HepG2 (cell line): ENCODE measurements around the gene PARD3. TPM values are rescaled to one million over a fixed set of nuclear protein-coding genes. Genes with fewer than 3 reads are reported as not detected.
"Not testable (repeated sequence)": the region's sequence is repeated elsewhere in the genome, so short reads cannot be mapped to it uniquely, and the experiment has no call there.

Experiments
- ATAC-seq: fragments of 200-7000 bp; cut with Tn5 transposase; 3 replicates; pipeline ENCODE4 v1.9.1; 2020; ENCODE audit warnings: mild to moderate bottlenecking, moderate library complexity
- BruUV-seq: library from RNA; stranded (reverse); fragments of 400-500 nt; replicated peaks from 2 replicates; lab custom pipeline; 2021; lab: Mats Ljungman, UMichigan
- CTCF ChIA-PET: fragments of 300-600 bp; formaldehyde crosslinking; extraction: SDS; loops from one replicate; lab custom pipeline; 2021; ENCODE audit warnings: low total read pairs, inconsistent platforms, low intra/inter-chr PET ratio; lab: Yijun Ruan, JAX
- POLR2A ChIA-PET: fragments of 350-600 bp; sonication (Branson Sonifier 250); formaldehyde crosslinking; loops from one replicate; lab custom pipeline; 2020; ENCODE audit warnings: antibody characterized with exemption, inconsistent platforms; lab: Yijun Ruan, JAX
- DNase-seq: peaks from one replicate; pipeline ENCODE4 v3.0.0-alpha.2; 2015; ENCODE audit warnings: low spot score
- FAIRE-seq: peaks from 3 replicates; lab custom pipeline; 2011; peaks lifted over from hg19 to GRCh38; lab: Jason Lieb, UNC
- H2AFZ ChIP-seq: one replicate; pipeline ENCODE4 v1.6.1; 2011; ENCODE audit warnings: low read length, inconsistent platforms
- H3K27ac ChIP-seq: fragments of 300-600 bp; 3 replicates; pipeline ENCODE4 v1.8.0; 2011; ENCODE audit warnings: mixed run types, mild to moderate bottlenecking, mixed read lengths, low read length, inconsistent platforms; ENCODE audit not compliant: insufficient read depth; ENCODE audit errors: extremely low read length
- H3K27me3 ChIP-seq, 2 experiments: fragments of 200-600 bp in 1 of 2; 2 replicates in 1 of 2; 3 replicates in 1 of 2; pipeline versions ENCODE4 v1.6.0 to v1.8.0; 2011; ENCODE audit warnings: low read length in 2 of 2, mild to moderate bottlenecking in 2 of 2, moderate library complexity in 2 of 2, inconsistent platforms in 1 of 2; ENCODE audit not compliant: insufficient read depth in 2 of 2, control insufficient read depth in 1 of 2
- H3K36me3 ChIP-seq, 2 experiments: fragments of 200-600 bp in 1 of 2; replicated peaks in 1 of 2; 2 replicates in 1 of 2; 3 replicates in 1 of 2; pipeline versions ENCODE4 v1.5.1 to v1.8.0; 2011; ENCODE audit warnings: low read length in 2 of 2, inconsistent platforms in 1 of 2; ENCODE audit not compliant: insufficient read depth in 2 of 2, control insufficient read depth in 1 of 2
- H3K4me1 ChIP-seq: 2 replicates; pipeline ENCODE4 v1.5.1; 2012; ENCODE audit warnings: low read length, inconsistent platforms; ENCODE audit not compliant: insufficient read depth
- H3K4me2 ChIP-seq: 2 replicates; pipeline ENCODE4 v1.6.0; 2011; ENCODE audit warnings: low read depth, low read length, inconsistent platforms
- H3K4me3 ChIP-seq, 3 experiments: fragments of 200-600 bp in 1 of 3; sonication (generic), shearing (Covaris generic) in 1 of 3; replicated peaks in 1 of 3; 2 replicates each; pipeline ENCODE4 v1.5.1; 2011 to 2016; ENCODE audit warnings: low read length in 3 of 3, inconsistent platforms in 2 of 3, low read depth in 2 of 3, mild to moderate bottlenecking in 2 of 3, control low read depth in 1 of 3, mixed read lengths in 1 of 3; ENCODE audit not compliant: insufficient read depth in 1 of 3
- H3K79me2 ChIP-seq: one replicate; pipeline ENCODE4 v1.6.1; 2011; ENCODE audit warnings: low read length, inconsistent platforms; ENCODE audit not compliant: insufficient read depth
- H3K9ac ChIP-seq: 2 replicates; pipeline ENCODE4 v1.6.0; 2011; ENCODE audit warnings: mild to moderate bottlenecking, low read depth, low read length, inconsistent platforms; ENCODE audit not compliant: insufficient read depth
- H3K9me3 ChIP-seq: 2 replicates; pipeline ENCODE4 v1.5.1; 2012; ENCODE audit warnings: mild to moderate bottlenecking, low read length
- H4K20me1 ChIP-seq: 2 replicates; pipeline ENCODE4 v1.6.0; 2011; ENCODE audit warnings: inconsistent platforms, mild to moderate bottlenecking, low read length, moderate library complexity; ENCODE audit not compliant: insufficient read depth
- ZNF552 ChIP-seq: sonication (generic); formaldehyde crosslinking; IDR thresholded peaks from 2 replicates; pipeline ENCODE4 v1.9.0; 2022; ENCODE audit warnings: missing genetic modification reagents, mild to moderate bottlenecking, borderline replicate concordance
- WGBS: methylation state at CpG from one replicate; pipeline ENCODE4 v1.1.6; 2017; ENCODE audit warnings: low lambda C conversion rate; 5-methylcytosine and 5-hydroxymethylcytosine counted together
- in situ Hi-C: cut with HindIII; loops from 2 replicates; pipeline ENCODE4 v1.10.0; 2017; ENCODE audit warnings: low pct_unique_long_range_greater_than_20kb; ENCODE audit not compliant: extremely low pct_ligation_motif_present
- intact Hi-C: fragments of 100-400 bp; cut with micrococcal nuclease; formaldehyde crosslinking; loops from one replicate; pipeline ENCODE4 v1.10.0; 2022; ENCODE audit not compliant: unreplicated experiment
- polyA plus RNA-seq, 8 experiments: library from polyadenylated mRNA; depleted of rRNA in 3 of 8; stranded (reverse) in 7 of 8; unstranded in 1 of 8; fragments of >200 nt; fragmentation: Illumina TruSeq in 4 of 8; extraction: Trizol in 4 of 8; gene quantifications; 2 replicates each; pipeline versions ENCODE4 v1.2.1 to v1.2.3, GENCODE V29; 2011 to 2016; ENCODE audit warnings: low read depth in 4 of 8, missing spikeins in 1 of 8, mixed read lengths in 1 of 8; ENCODE audit not compliant: insufficient read depth in 1 of 8
- total RNA-seq, 5 experiments: library from RNA; depleted of rRNA; stranded (reverse); fragments of >200 nt; fragmentation: Illumina TruSeq; extraction: Trizol; gene quantifications; 2 replicates each; pipeline ENCODE4 v1.2.3, GENCODE V29; 2016; ENCODE audit warnings: low read depth in 1 of 5
- TF ChIP-seq, protein P1 (sequence below): IDR thresholded peaks from 2 replicates; pipeline ENCODE4 v1.4.0; 2020; ENCODE audit warnings: mild to moderate bottlenecking, missing genetic modification reagents

Gene PARD3
- total and polyA plus RNA-seq, 2 of the 13 experiments (the other 11 are each of a cell fraction or from before 2014, with no cell fraction given), result 40.9 to 60.0 TPM

DNA sequence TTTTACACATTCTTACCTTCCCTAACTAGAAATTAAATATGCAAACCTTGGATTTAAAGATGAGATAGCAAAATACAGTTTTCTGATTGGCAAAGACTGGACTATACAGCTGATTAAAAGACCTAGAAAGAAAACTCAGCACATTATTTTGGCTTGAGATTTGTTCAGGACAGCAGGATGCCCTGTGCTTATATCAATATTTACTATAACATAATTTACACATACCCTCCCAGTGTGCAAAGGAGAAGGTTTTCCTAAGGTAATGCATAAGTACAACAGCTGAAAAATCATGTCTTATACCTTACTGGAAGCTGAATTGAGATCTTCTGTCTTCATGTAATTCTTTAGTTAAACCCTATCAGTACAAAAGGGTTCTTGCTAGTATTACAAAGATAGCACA, 458.6 kb downstream of the PARD3 start:
- intact Hi-C loops (no loop called here), in situ Hi-C loops (no loop called here)
- FAIRE-seq (no peak), ATAC-seq (no peak), DNase-seq (no peak)
- H3K9me3 ChIP-seq, result no peaks in the 10 kb centered on the region
- no TSS peak for BruUV-seq
- ChIA-PET CTCF (no interaction called here), POLR2A (no interaction called here)
- no peak overlapping the region for H2AFZ ChIP-seq
- H3K27me3 ChIP-seq, result no peaks in the 10 kb centered on the region
- no peak overlapping the region for H3K27ac ChIP-seq
- TF ChIP-seq, protein P1, sequence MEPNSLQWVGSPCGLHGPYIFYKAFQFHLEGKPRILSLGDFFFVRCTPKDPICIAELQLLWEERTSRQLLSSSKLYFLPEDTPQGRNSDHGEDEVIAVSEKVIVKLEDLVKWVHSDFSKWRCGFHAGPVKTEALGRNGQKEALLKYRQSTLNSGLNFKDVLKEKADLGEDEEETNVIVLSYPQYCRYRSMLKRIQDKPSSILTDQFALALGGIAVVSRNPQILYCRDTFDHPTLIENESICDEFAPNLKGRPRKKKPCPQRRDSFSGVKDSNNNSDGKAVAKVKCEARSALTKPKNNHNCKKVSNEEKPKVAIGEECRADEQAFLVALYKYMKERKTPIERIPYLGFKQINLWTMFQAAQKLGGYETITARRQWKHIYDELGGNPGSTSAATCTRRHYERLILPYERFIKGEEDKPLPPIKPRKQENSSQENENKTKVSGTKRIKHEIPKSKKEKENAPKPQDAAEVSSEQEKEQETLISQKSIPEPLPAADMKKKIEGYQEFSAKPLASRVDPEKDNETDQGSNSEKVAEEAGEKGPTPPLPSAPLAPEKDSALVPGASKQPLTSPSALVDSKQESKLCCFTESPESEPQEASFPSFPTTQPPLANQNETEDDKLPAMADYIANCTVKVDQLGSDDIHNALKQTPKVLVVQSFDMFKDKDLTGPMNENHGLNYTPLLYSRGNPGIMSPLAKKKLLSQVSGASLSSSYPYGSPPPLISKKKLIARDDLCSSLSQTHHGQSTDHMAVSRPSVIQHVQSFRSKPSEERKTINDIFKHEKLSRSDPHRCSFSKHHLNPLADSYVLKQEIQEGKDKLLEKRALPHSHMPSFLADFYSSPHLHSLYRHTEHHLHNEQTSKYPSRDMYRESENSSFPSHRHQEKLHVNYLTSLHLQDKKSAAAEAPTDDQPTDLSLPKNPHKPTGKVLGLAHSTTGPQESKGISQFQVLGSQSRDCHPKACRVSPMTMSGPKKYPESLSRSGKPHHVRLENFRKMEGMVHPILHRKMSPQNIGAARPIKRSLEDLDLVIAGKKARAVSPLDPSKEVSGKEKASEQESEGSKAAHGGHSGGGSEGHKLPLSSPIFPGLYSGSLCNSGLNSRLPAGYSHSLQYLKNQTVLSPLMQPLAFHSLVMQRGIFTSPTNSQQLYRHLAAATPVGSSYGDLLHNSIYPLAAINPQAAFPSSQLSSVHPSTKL (CRISPR knock-in tag), result 0 out of 2 replicates have a peak, but pooled peaks have one; percentile 12
- no peak for TF ChIP-seq ZNF552 (CRISPR knock-in tag)
- no peak overlapping the region for H3K9ac ChIP-seq
- no peaks in the 10 kb centered on the region for H3K79me2 ChIP-seq
- no peaks in the 10 kb centered on the region for H4K20me1 ChIP-seq
- H3K4me2 ChIP-seq, result no peak overlapping the region
- H3K4me1 ChIP-seq, result peaks cover 11% of the 10 kb centered on the region
- no peak overlapping the region for H3K4me3 ChIP-seq
- H3K36me3 ChIP-seq, result peaks cover 5 to 26% of the 10 kb centered on the region in 2 experiments

DNA sequence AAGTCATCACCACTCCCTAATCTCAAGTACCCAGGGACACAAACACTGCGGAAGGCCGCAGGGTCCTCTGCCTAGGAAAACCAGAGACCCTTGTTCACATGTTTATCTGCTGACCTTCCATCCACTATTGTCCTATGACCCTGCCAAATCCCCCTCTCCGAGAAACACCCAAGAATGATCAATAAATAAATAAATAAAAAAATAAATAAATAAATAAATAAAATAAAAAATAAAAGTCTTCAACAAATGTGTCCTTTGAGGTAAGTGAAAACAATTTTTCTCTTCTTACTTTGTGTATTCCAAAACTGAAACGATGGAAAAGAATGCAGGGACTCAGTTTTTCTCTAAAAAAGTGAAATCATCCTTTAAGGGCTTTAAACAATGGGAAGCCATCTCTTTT, 461.6 kb downstream of the PARD3 start:
- FAIRE-seq, H4K20me1 ChIP-seq, H3K9me3 ChIP-seq, H3K4me2 ChIP-seq, ATAC-seq, H3K79me2 ChIP-seq, POLR2A ChIA-PET, intact Hi-C loops, H2AFZ ChIP-seq, H3K36me3 ChIP-seq, DNase-seq, H3K27me3 ChIP-seq, in situ Hi-C loops, CTCF ChIA-PET, BruUV-seq, H3K9ac ChIP-seq, H3K4me3 ChIP-seq, H3K27ac ChIP-seq: not testable (repeated sequence)
- peaks cover 11% of the 10 kb centered on the region for H3K4me1 ChIP-seq
- WGBS, result 94% methylated on average over 4 of the region's 4 CpGs

DNA sequence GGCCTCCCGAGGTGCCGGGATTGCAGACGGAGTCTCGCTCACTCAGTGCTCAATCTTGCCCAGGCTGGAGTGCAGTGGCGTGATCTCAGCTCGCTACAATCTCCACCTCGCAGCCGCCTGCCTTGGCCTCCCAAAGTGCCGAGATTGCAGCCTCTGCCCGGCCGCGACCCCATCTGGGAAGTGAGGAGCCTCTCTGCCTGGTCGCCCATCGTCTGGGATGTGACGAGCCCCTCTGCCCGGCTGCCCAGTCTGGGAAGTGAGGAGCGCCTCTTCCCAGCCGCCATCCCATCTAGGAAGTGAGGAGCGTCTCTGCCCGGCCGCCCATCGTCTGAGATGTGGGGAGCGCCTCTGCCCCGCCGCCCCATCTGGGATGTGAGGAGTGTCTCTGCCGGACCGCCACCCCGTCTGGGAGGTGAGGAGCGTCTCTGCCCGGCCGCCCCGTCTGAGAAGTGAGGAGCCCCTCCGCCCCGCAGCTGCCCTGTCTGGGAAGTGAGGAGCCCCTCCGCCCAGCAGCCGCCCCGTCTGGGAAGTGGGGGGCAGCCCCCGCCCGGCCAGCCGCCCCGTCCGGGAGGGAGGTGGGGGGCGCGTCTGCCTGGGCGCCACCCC, 462.4 kb downstream of the PARD3 start:
- intact Hi-C loops, H3K36me3 ChIP-seq, H3K27ac ChIP-seq, H3K9ac ChIP-seq, H3K4me2 ChIP-seq, H3K9me3 ChIP-seq, DNase-seq, in situ Hi-C loops, H3K27me3 ChIP-seq, H2AFZ ChIP-seq, ATAC-seq, POLR2A ChIA-PET, FAIRE-seq, H3K79me2 ChIP-seq, BruUV-seq, CTCF ChIA-PET, H3K4me3 ChIP-seq, H4K20me1 ChIP-seq: not testable (repeated sequence)
- 97% methylated on average over 22 of the region's 45 CpGs for WGBS
- peaks cover 11% of the 10 kb centered on the region for H3K4me1 ChIP-seq
